ENCODE data around the gene PPP1R3G.

PPP1R3G gene

GRCh38 chr6:5063617-5064016, 21.5 kb upstream of the PPP1R3G start:
- no peak for DNase-seq
- H3K9me3 ChIP-seq (ENCODE audit: severe bottlenecking), result no peaks in the 10 kb centered on the region
- H3K27ac ChIP-seq, result no peak overlapping the region
- no peak for TF ChIP-seq CTCF (IDR thresholded peaks at IDR 0.05; ENCODE audit: low read depth, low read length)
- H3K36me3 ChIP-seq, result no peaks in the 10 kb centered on the region
- H3K4me3 ChIP-seq (ENCODE audit: low read depth, low read length), result no peak overlapping the region
- no peaks in the 10 kb centered on the region for H3K27me3 ChIP-seq (ENCODE audit: insufficient read depth, low read depth, severe bottlenecking)

- Histone ChIP-seq H3K9me3 (ENCODE audit: severe bottlenecking) (no peaks in the 10 kb centered on the region), H3K27me3 (ENCODE audit: insufficient read depth, low read depth, severe bottlenecking) (no peaks in the 10 kb centered on the region), H3K4me3 (ENCODE audit: low read depth, low read length) (no peak overlapping the region), H3K27ac (no peak overlapping the region), H3K36me3 (no peaks in the 10 kb centered on the region)
- DNase-seq, result no peak
- TF ChIP-seq CTCF (IDR thresholded peaks at IDR 0.05; ENCODE audit: low read depth, low read length), result no peak
Observed at GRCh38 chr6:5066456-5067093, 18.6 kb upstream of the PPP1R3G start.

- no peak for TF ChIP-seq CTCF (IDR thresholded peaks at IDR 0.05; ENCODE audit: low read depth, low read length)
- no peak for DNase-seq
Observed at GRCh38 chr6:5067305-5067704, 17.8 kb upstream of the PPP1R3G start.

GRCh38 chr6:5068153-5068751, 16.9 kb upstream of the PPP1R3G start:
- Histone ChIP-seq H3K36me3 (no peaks in the 10 kb centered on the region), H3K9me3 (ENCODE audit: severe bottlenecking) (no peaks in the 10 kb centered on the region), H3K27me3 (ENCODE audit: insufficient read depth, low read depth, severe bottlenecking) (no peaks in the 10 kb centered on the region), H3K4me3 (ENCODE audit: low read depth, low read length) (no peak overlapping the region), H3K27ac (no peak overlapping the region)
- DNase-seq, result no peak
- no peak for TF ChIP-seq CTCF (IDR thresholded peaks at IDR 0.05; ENCODE audit: low read depth, low read length)

More at GRCh38 chr6:5067305-5067704, 17.8 kb upstream of the PPP1R3G start:
- no peak overlapping the region for H3K27ac ChIP-seq
- H3K36me3 ChIP-seq, result no peaks in the 10 kb centered on the region
- H3K9me3 ChIP-seq (ENCODE audit: severe bottlenecking), result no peaks in the 10 kb centered on the region
- H3K27me3 ChIP-seq (ENCODE audit: insufficient read depth, low read depth, severe bottlenecking), result no peaks in the 10 kb centered on the region
- no peak overlapping the region for H3K4me3 ChIP-seq (ENCODE audit: low read depth, low read length)

- no peak overlapping the region for H3K27ac ChIP-seq
- TF ChIP-seq CTCF (IDR thresholded peaks at IDR 0.05; ENCODE audit: low read depth, low read length), result no peak
- no peaks in the 10 kb centered on the region for H3K36me3 ChIP-seq
- peaks cover 3% of the 10 kb centered on the region for H3K9me3 ChIP-seq (ENCODE audit: severe bottlenecking)
- DNase-seq, result no peak
- no peak overlapping the region for H3K4me3 ChIP-seq (ENCODE audit: low read depth, low read length)
- H3K27me3 ChIP-seq (ENCODE audit: insufficient read depth, low read depth, severe bottlenecking), result no peaks in the 10 kb centered on the region
Observed at GRCh38 chr6:5071216-5071615, 13.9 kb upstream of the PPP1R3G start.

- Histone ChIP-seq H3K27me3 (ENCODE audit: insufficient read depth, low read depth, severe bottlenecking) (no peaks in the 10 kb centered on the region), H3K9me3 (ENCODE audit: severe bottlenecking) (peaks cover 3% of the 10 kb centered on the region), H3K36me3 (no peaks in the 10 kb centered on the region), H3K4me3 (ENCODE audit: low read depth, low read length) (no peak overlapping the region), H3K27ac (no peak overlapping the region)
- TF ChIP-seq CTCF (IDR thresholded peaks at IDR 0.05; ENCODE audit: low read depth, low read length), result no peak
- DNase-seq, result no peak
Observed at GRCh38 chr6:5072440-5072839, 12.7 kb upstream of the PPP1R3G start.
